IPS-20b (cell line): Measurements from ENCODE around the gene LVRN.
"Not testable (repeated sequence)": the region's sequence is repeated elsewhere in the genome, so short reads cannot be mapped to it uniquely, and the experiment has no call there.

ENCODE experiments used
- H3K27ac ChIP-seq: one replicate; pipeline ENCODE4 v1.5.1; 2013; ENCODE audit warnings: low read length
- H3K27me3 ChIP-seq: 2 replicates; pipeline ENCODE4 v1.6.1; 2013; ENCODE audit warnings: mild to moderate bottlenecking, low read length, inconsistent platforms; ENCODE audit not compliant: insufficient read depth
- H3K36me3 ChIP-seq: 2 replicates; pipeline ENCODE4 v1.6.1; 2013; ENCODE audit warnings: low read depth, mild to moderate bottlenecking, inconsistent platforms, low read length, moderate library complexity; ENCODE audit not compliant: insufficient read depth
- H3K4me1 ChIP-seq: 2 replicates; pipeline ENCODE4 v1.6.1; 2013; ENCODE audit warnings: mild to moderate bottlenecking, control low read depth, inconsistent platforms, low read length, moderate library complexity; ENCODE audit not compliant: insufficient read depth
- H3K4me3 ChIP-seq: 2 replicates; pipeline ENCODE4 v1.5.1; 2013; ENCODE audit warnings: mild to moderate bottlenecking, low read length, inconsistent platforms
- H3K9ac ChIP-seq: 2 replicates; pipeline ENCODE4 v1.6.1; 2013; ENCODE audit warnings: low read depth, mild to moderate bottlenecking, inconsistent platforms, low read length, moderate library complexity
- H3K9me3 ChIP-seq: 2 replicates; pipeline ENCODE4 v1.6.1; 2013; ENCODE audit warnings: mild to moderate bottlenecking, low read depth, low read length, inconsistent platforms; ENCODE audit not compliant: insufficient read depth

The LVRN gene

GRCh38 chr5:115962239-115962564 is at the start of gene LVRN:
TSS of gene LVRN (plus strand) at chr5:115962475. CDS start at chr5:115962618, 143 bp downstream.
- Histone ChIP-seq H3K4me3 (no peak within 1 kb of the TSS), H3K9me3 (no peaks in the 10 kb centered on the region), H3K27me3 (no peaks in the 10 kb centered on the region), H3K4me1 (no peaks in the 10 kb centered on the region), H3K36me3 (no peaks in the 10 kb centered on the region), H3K27ac (no peak within 1 kb of the TSS), H3K9ac (no peak within 1 kb of the TSS)

GRCh38 chr5:115913623-115914400 is 48.5 kb upstream of the LVRN start:
- H3K27me3 ChIP-seq, H3K9me3 ChIP-seq, H3K4me1 ChIP-seq: not testable (repeated sequence)

GRCh38 chr5:115920171-115920725 is 42.0 kb upstream of the LVRN start:
- Histone ChIP-seq H3K9ac (no peak overlapping the region), H3K4me1 (no peaks in the 10 kb centered on the region), H3K36me3 (no peaks in the 10 kb centered on the region), H3K27ac (no peak overlapping the region), H3K4me3 (no peak overlapping the region), H3K27me3 (no peaks in the 10 kb centered on the region), H3K9me3 (no peaks in the 10 kb centered on the region)

More at GRCh38 chr5:115913623-115914400, 48.5 kb upstream of the LVRN start:
- not testable (repeated sequence) for H3K36me3 ChIP-seq, H3K9ac ChIP-seq, H3K4me3 ChIP-seq, H3K27ac ChIP-seq

- H3K4me3 ChIP-seq, result not testable (repeated sequence)
Measured at GRCh38 chr5:115928578-115929407, 33.5 kb upstream of the LVRN start.

GRCh38 chr5:115930171-115930570 is 32.1 kb upstream of the LVRN start:
- H3K27me3 ChIP-seq, H3K4me1 ChIP-seq, H3K36me3 ChIP-seq, H3K4me3 ChIP-seq, H3K27ac ChIP-seq, H3K9ac ChIP-seq, H3K9me3 ChIP-seq: not testable (repeated sequence)

More at GRCh38 chr5:115928578-115929407, 33.5 kb upstream of the LVRN start:
- H3K4me1 ChIP-seq, H3K9me3 ChIP-seq, H3K27me3 ChIP-seq, H3K9ac ChIP-seq, H3K27ac ChIP-seq, H3K36me3 ChIP-seq: not testable (repeated sequence)

- Histone ChIP-seq H3K9me3 (no peaks in the 10 kb centered on the region), H3K4me1 (peaks cover 7% of the 10 kb centered on the region; the same call in 1 of the 2 replicates), H3K9ac (no peak overlapping the region), H3K36me3 (no peaks in the 10 kb centered on the region), H3K27ac (no peak overlapping the region), H3K27me3 (no peaks in the 10 kb centered on the region), H3K4me3 (no peak overlapping the region)
Measured at GRCh38 chr5:115930630-115931337, 31.5 kb upstream of the LVRN start.

GRCh38 chr5:115932991-115933390 is 29.3 kb upstream of the LVRN start:
- H3K9ac ChIP-seq, result no peak overlapping the region
- H3K4me1 ChIP-seq, result peaks cover 7% of the 10 kb centered on the region; the same call in 1 of the 2 replicates
- no peaks in the 10 kb centered on the region for H3K27me3 ChIP-seq
- no peak overlapping the region for H3K27ac ChIP-seq
- no peaks in the 10 kb centered on the region for H3K9me3 ChIP-seq
- no peaks in the 10 kb centered on the region for H3K36me3 ChIP-seq
- H3K4me3 ChIP-seq, result no peak overlapping the region

GRCh38 chr5:115934388-115934974 is 27.8 kb upstream of the LVRN start:
- Histone ChIP-seq H3K27me3 (no peaks in the 10 kb centered on the region), H3K4me1 (peaks cover 15% of the 10 kb centered on the region), H3K36me3 (no peaks in the 10 kb centered on the region), H3K9ac (no peak overlapping the region), H3K4me3 (no peak overlapping the region), H3K9me3 (no peaks in the 10 kb centered on the region), H3K27ac (no peak overlapping the region)

- Histone ChIP-seq H3K27ac (no peak overlapping the region), H3K27me3 (no peaks in the 10 kb centered on the region), H3K36me3 (no peaks in the 10 kb centered on the region), H3K9me3 (no peaks in the 10 kb centered on the region), H3K9ac (no peak overlapping the region), H3K4me3 (no peak overlapping the region), H3K4me1 (peaks cover 15% of the 10 kb centered on the region)
Measured at GRCh38 chr5:115936031-115936430, 26.2 kb upstream of the LVRN start.

GRCh38 chr5:115939059-115939458 is 23.2 kb upstream of the LVRN start:
- H3K9me3 ChIP-seq, result no peaks in the 10 kb centered on the region
- H3K4me1 ChIP-seq, result peaks cover 11% of the 10 kb centered on the region
- H3K27me3 ChIP-seq, result no peaks in the 10 kb centered on the region
- H3K4me3 ChIP-seq, result no peak overlapping the region
- no peak overlapping the region for H3K9ac ChIP-seq
- H3K36me3 ChIP-seq, result no peaks in the 10 kb centered on the region
- H3K27ac ChIP-seq, result no peak overlapping the region

GRCh38 chr5:115940080-115940810 is 22.0 kb upstream of the LVRN start:
- H3K36me3 ChIP-seq, result no peaks in the 10 kb centered on the region
- no peak overlapping the region for H3K4me3 ChIP-seq
- no peaks in the 10 kb centered on the region for H3K27me3 ChIP-seq
- H3K9me3 ChIP-seq, result no peaks in the 10 kb centered on the region
- peaks cover 11% of the 10 kb centered on the region for H3K4me1 ChIP-seq
- H3K9ac ChIP-seq, result no peak overlapping the region
- H3K27ac ChIP-seq, result no peak overlapping the region
